Neural cell (in vitro differentiated cells): Measurements from ENCODE around the gene SRI. TPM values are rescaled to one million over a fixed set of nuclear protein-coding genes. Genes with fewer than 3 reads are reported as not detected.

Source experiments
- H2AFZ ChIP-seq: fragments of 200-600, 300-800 bp; sonication (generic), shearing (Covaris generic); 2 replicates; pipeline ENCODE4 v1.6.0; 2014; ENCODE audit warnings: low read depth, mild to moderate bottlenecking, antibody characterized with exemption, low read length, moderate library complexity
- H3F3A ChIP-seq: fragments of 200-600 bp; shearing (Covaris generic); 2 replicates; pipeline ENCODE4 v1.6.1; 2016; ENCODE audit warnings: mild to moderate bottlenecking, moderate library complexity, mixed read lengths, antibody characterized with exemption, low read length; ENCODE audit not compliant: insufficient read depth, poor library complexity, severe bottlenecking
- H3K27ac ChIP-seq: fragments of 200-600, 300-800 bp; sonication (generic), shearing (Covaris generic); 2 replicates; pipeline ENCODE4 v1.5.1; 2014; ENCODE audit warnings: mild to moderate bottlenecking, low read length, moderate library complexity
- H3K27me3 ChIP-seq: fragments of 300-800, 200-600 bp; sonication (generic), shearing (Covaris generic); 2 replicates; pipeline ENCODE4 v1.6.0; 2014; ENCODE audit warnings: mild to moderate bottlenecking, low read depth, low read length, moderate library complexity; ENCODE audit not compliant: insufficient read depth
- H3K36me3 ChIP-seq: fragments of 300-800, 200-600 bp; sonication (generic), shearing (Covaris generic); 2 replicates; pipeline ENCODE4 v1.5.1; 2014; ENCODE audit warnings: mild to moderate bottlenecking, antibody characterized with exemption, low read length, moderate library complexity; ENCODE audit not compliant: insufficient read depth
- H3K4me2 ChIP-seq: fragments of 300-800, 200-600 bp; sonication (generic), shearing (Covaris generic); 2 replicates; pipeline ENCODE4 v1.6.0; 2014; ENCODE audit warnings: mild to moderate bottlenecking, low read length
- H3K4me3 ChIP-seq: fragments of 300-800, 200-600 bp; sonication (generic), shearing (Covaris generic); 2 replicates; pipeline ENCODE4 v1.5.1; 2014; ENCODE audit warnings: mild to moderate bottlenecking, low read length, moderate library complexity
- H3K79me2 ChIP-seq: fragments of 200-600 bp; shearing (Covaris generic); replicated peaks from 2 replicates; pipeline ENCODE4 v1.6.0; 2014; ENCODE audit warnings: mild to moderate bottlenecking, low read length, moderate library complexity; ENCODE audit not compliant: insufficient read depth
- H3K9ac ChIP-seq: fragments of 300-800, 200-600 bp; sonication (generic), shearing (Covaris generic); 2 replicates; pipeline ENCODE4 v1.6.1; 2016; ENCODE audit warnings: mild to moderate bottlenecking, low read length, mixed read lengths
- H3K9me2 ChIP-seq: fragments of 200-600 bp; shearing (Covaris generic); 2 replicates; pipeline ENCODE4 v1.6.1; 2016; ENCODE audit warnings: mild to moderate bottlenecking, low read length, mixed read lengths; ENCODE audit not compliant: insufficient read depth
- H3K9me3 ChIP-seq: fragments of 200-600, 300-800 bp; sonication (generic), shearing (Covaris generic); 2 replicates; pipeline ENCODE4 v1.6.1; 2016; ENCODE audit warnings: mild to moderate bottlenecking, mixed run types, low read length, moderate library complexity, mixed read lengths
- H4K20me1 ChIP-seq: fragments of 200-600 bp; shearing (Covaris generic); 2 replicates; pipeline ENCODE4 v1.6.1; 2016; ENCODE audit warnings: mild to moderate bottlenecking, mixed run types; ENCODE audit not compliant: insufficient read depth
- CTCF ChIP-seq: fragments of 450-650 bp; IDR thresholded peaks from 2 replicates; pipeline ENCODE4 v1.5.1; 2014; ENCODE audit warnings: antibody characterized with exemption, mild to moderate bottlenecking, moderate library complexity; ENCODE audit not compliant: poor library complexity, severe bottlenecking
- EP300 ChIP-seq: fragments of 450-650 bp; conservative IDR thresholded peaks from 2 replicates; pipeline ENCODE4 v1.6.1; 2014; ENCODE audit warnings: antibody characterized with exemption, mild to moderate bottlenecking, moderate library complexity; ENCODE audit not compliant: poor library complexity, severe bottlenecking
- EZH2 ChIP-seq: fragments of 200-600, 300-800 bp; shearing (Covaris generic), sonication (generic); IDR thresholded peaks from 2 replicates; pipeline ENCODE4 v1.6.1; 2014; ENCODE audit warnings: antibody characterized with exemption, low read length, borderline replicate concordance, mild to moderate bottlenecking; ENCODE audit not compliant: insufficient read depth, poor library complexity, severe bottlenecking
- MXI1 ChIP-seq: fragments of 450-650 bp; conservative IDR thresholded peaks from 2 replicates; pipeline ENCODE4 v1.6.1; 2014; ENCODE audit warnings: antibody characterized with exemption, mild to moderate bottlenecking; ENCODE audit not compliant: poor library complexity, severe bottlenecking
- POLR2AphosphoS5 ChIP-seq: IDR thresholded peaks from 2 replicates; pipeline ENCODE4 v1.6.1; 2012
- RAD21 ChIP-seq: fragments of 450-650 bp; conservative IDR thresholded peaks from 2 replicates; pipeline ENCODE4 v1.6.1; 2014; ENCODE audit warnings: antibody characterized with exemption, mild to moderate bottlenecking, moderate library complexity
- REST ChIP-seq: IDR thresholded peaks from 2 replicates; pipeline ENCODE4 v1.6.1; 2012; ENCODE audit warnings: borderline replicate concordance
- SMC3 ChIP-seq: fragments of 450-650 bp; conservative IDR thresholded peaks from 2 replicates; pipeline ENCODE4 v1.6.1; 2014; ENCODE audit warnings: antibody characterized with exemption, mild to moderate bottlenecking, moderate library complexity; ENCODE audit not compliant: poor library complexity
- TAF1 ChIP-seq: IDR thresholded peaks from 2 replicates; pipeline ENCODE4 v1.6.1; 2012; ENCODE audit warnings: low read depth
- polyA plus RNA-seq: library from polyadenylated mRNA; depleted of rRNA; stranded (reverse); fragments of >200 nt; gene quantifications from 2 replicates; pipeline ENCODE4 v1.2.3, GENCODE V29; 2014

The SRI gene
- polyA plus RNA-seq, 1 donor from 2014 or later, result 97.2 TPM

- H3K9ac ChIP-seq, result no peak overlapping the region
- H3K4me3 ChIP-seq, result no peak overlapping the region
- no peaks in the 10 kb centered on the region for H3K9me2 ChIP-seq
- no peaks in the 10 kb centered on the region for H4K20me1 ChIP-seq
- H3K27ac ChIP-seq, result no peak overlapping the region
- no peak overlapping the region for H3K4me2 ChIP-seq
- no peak overlapping the region for H2AFZ ChIP-seq
- TF ChIP-seq RAD21 (no peak), TAF1 (no peak), EP300 (no peak), SMC3 (no peak), EZH2 (no peak), MXI1 (no peak), REST (no peak), CTCF (no peak), POLR2AphosphoS5 (no peak)
- H3K9me3 ChIP-seq, result no peaks in the 10 kb centered on the region
- H3K79me2 ChIP-seq, result no peaks in the 10 kb centered on the region
- H3K36me3 ChIP-seq, result no peaks in the 10 kb centered on the region
- H3F3A ChIP-seq, result no peaks in the 10 kb centered on the region
- H3K27me3 ChIP-seq, result no peaks in the 10 kb centered on the region
Measured at GRCh38 chr7:88226886-88227516, 7.2 kb upstream of the SRI start.

GRCh38 chr7:88226201-88226600, 6.4 kb upstream of the SRI start:
- TF ChIP-seq SMC3 (no peak), RAD21 (no peak)
- no peaks in the 10 kb centered on the region for H3K79me2 ChIP-seq

More at GRCh38 chr7:88226201-88226600, 6.4 kb upstream of the SRI start:
- H3K9me3 ChIP-seq, result no peaks in the 10 kb centered on the region
- no peak overlapping the region for H3K27ac ChIP-seq
- no peaks in the 10 kb centered on the region for H3F3A ChIP-seq
- H3K9ac ChIP-seq, result no peak overlapping the region
- H3K4me3 ChIP-seq, result no peak overlapping the region
- H3K4me2 ChIP-seq, result no peak overlapping the region
- no peaks in the 10 kb centered on the region for H4K20me1 ChIP-seq
- H3K36me3 ChIP-seq, result no peaks in the 10 kb centered on the region
- H3K9me2 ChIP-seq, result no peaks in the 10 kb centered on the region
- no peaks in the 10 kb centered on the region for H3K27me3 ChIP-seq
- H2AFZ ChIP-seq, result no peak overlapping the region
